Measurements from ENCODE around the gene ASTN1.

DNA sequence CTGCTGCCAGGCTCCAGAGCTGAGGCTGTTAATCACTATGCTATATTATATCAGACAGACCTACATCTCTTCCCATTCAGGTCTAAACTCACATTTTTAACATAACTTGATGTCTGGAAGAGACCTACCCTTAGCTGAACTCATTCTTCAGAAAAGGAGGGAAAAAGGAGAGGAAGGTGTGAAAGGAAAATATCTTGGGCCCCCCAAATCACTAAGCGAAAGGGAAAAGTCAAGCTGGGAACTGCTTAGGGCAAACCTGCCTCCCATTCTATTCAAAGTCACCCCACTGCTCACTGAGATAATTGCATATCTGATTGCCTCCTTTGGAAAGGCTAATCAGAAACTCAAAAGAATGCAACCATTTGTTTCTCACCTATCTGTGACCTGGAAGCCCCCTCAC lies 222.2 kb downstream of the ASTN1 start:
- TF ChIP-seq, protein P1, sequence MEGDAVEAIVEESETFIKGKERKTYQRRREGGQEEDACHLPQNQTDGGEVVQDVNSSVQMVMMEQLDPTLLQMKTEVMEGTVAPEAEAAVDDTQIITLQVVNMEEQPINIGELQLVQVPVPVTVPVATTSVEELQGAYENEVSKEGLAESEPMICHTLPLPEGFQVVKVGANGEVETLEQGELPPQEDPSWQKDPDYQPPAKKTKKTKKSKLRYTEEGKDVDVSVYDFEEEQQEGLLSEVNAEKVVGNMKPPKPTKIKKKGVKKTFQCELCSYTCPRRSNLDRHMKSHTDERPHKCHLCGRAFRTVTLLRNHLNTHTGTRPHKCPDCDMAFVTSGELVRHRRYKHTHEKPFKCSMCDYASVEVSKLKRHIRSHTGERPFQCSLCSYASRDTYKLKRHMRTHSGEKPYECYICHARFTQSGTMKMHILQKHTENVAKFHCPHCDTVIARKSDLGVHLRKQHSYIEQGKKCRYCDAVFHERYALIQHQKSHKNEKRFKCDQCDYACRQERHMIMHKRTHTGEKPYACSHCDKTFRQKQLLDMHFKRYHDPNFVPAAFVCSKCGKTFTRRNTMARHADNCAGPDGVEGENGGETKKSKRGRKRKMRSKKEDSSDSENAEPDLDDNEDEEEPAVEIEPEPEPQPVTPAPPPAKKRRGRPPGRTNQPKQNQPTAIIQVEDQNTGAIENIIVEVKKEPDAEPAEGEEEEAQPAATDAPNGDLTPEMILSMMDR (IDR thresholded peaks at IDR 0.05): no peak
- TF ChIP-seq POLR2A (IDR thresholded peaks at IDR 0.05) (no peak), EP300 (IDR thresholded peaks at IDR 0.05) (no peak)
